Caco-2 (cell line): ENCODE measurements around the gene GRK1. TPM values are rescaled to one million over a fixed set of nuclear protein-coding genes. Genes with fewer than 3 reads are reported as not detected.

Experiments used
- BruUV-seq: library from RNA; stranded (reverse); fragments of 400-500 nt; replicated peaks from 2 replicates; lab custom pipeline; 2021; lab: Mats Ljungman, UMichigan
- CTCF ChIA-PET: fragments of 300-600 bp; sonication (Branson Sonifier 250); formaldehyde crosslinking; loops from one replicate; lab custom pipeline; 2022; ENCODE audit warnings: antibody characterized with exemption; lab: Charles Lee
- POLR2A ChIA-PET: fragments of 300-600 bp; sonication (Branson Sonifier 250); formaldehyde crosslinking; loops from one replicate; lab custom pipeline; 2022; ENCODE audit warnings: antibody characterized with exemption; lab: Charles Lee
- DNase-seq, 2 experiments: peaks; one replicate each; pipeline versions ENCODE4 v3.0.0 to v3.0.0-alpha.2; 2020 to 2022
- H3K27me3 ChIP-seq: replicated peaks from 2 replicates; pipeline ENCODE4 v1.6.0; 2011; ENCODE audit warnings: low read length; ENCODE audit not compliant: control insufficient read depth, insufficient read depth
- H3K36me3 ChIP-seq: 2 replicates; pipeline ENCODE4 v1.5.1; 2011; ENCODE audit warnings: low read length; ENCODE audit not compliant: control insufficient read depth, insufficient read depth
- H3K4me1 ChIP-seq: fragments of 250-450 bp; sonication (Bioruptor Pico); 2 replicates; pipeline ENCODE4 v1.5.1; 2020; ENCODE audit warnings: mild to moderate bottlenecking
- H3K4me3 ChIP-seq: 2 replicates; pipeline ENCODE4 v1.5.1; 2011; ENCODE audit warnings: low read depth, mild to moderate bottlenecking, control low read depth, low read length
- H3K9me3 ChIP-seq: fragments of 250-450 bp; sonication (Bioruptor Pico); 2 replicates; pipeline ENCODE4 v1.5.1; 2020; ENCODE audit warnings: mild to moderate bottlenecking, moderate library complexity
- H3K27ac Mint-ChIP-seq: one replicate; pipeline ENCODE4 v1.8.0; 2022; ENCODE audit warnings: mixed read lengths; ENCODE audit not compliant: unreplicated experiment
- H3K27me3 Mint-ChIP-seq: one replicate; pipeline ENCODE4 v1.8.0; 2022; ENCODE audit warnings: mixed read lengths; ENCODE audit not compliant: insufficient read depth, unreplicated experiment
- H3K36me3 Mint-ChIP-seq: one replicate; pipeline ENCODE4 v1.8.0; 2022; ENCODE audit warnings: mild to moderate bottlenecking, mixed read lengths; ENCODE audit not compliant: insufficient read depth, unreplicated experiment
- H3K4me1 Mint-ChIP-seq: one replicate; pipeline ENCODE4 v1.8.0; 2022; ENCODE audit warnings: low read depth, mixed read lengths; ENCODE audit not compliant: unreplicated experiment
- H3K4me3 Mint-ChIP-seq: one replicate; pipeline ENCODE4 v1.8.0; 2022; ENCODE audit warnings: mild to moderate bottlenecking, moderate library complexity, mixed read lengths; ENCODE audit not compliant: unreplicated experiment
- H3K9me3 Mint-ChIP-seq: one replicate; pipeline ENCODE4 v1.8.0; 2022; ENCODE audit warnings: mixed read lengths; ENCODE audit not compliant: unreplicated experiment
- intact Hi-C: fragments of 100-400 bp; cut with micrococcal nuclease; formaldehyde crosslinking; loops from one replicate; pipeline ENCODE4 v1.10.0; 2022; ENCODE audit not compliant: unreplicated experiment
- total RNA-seq: library from RNA; stranded (reverse); gene quantifications from 2 replicates; pipeline ENCODE4 v1.2.3, GENCODE V29; 2022
- TF ChIP-seq, protein P1 (sequence below), 2 experiments: fragments of 200-600 bp in 1 of 2; IDR thresholded peaks; 1 replicate in 1 of 2; 2 replicates in 1 of 2; pipeline versions ENCODE4 v1.5.1 to v1.8.0; 2011 to 2022; ENCODE audit warnings: antibody characterized with exemption in 1 of 2, control low read depth in 1 of 2, inconsistent platforms in 1 of 2, low read depth in 1 of 2, low read length in 1 of 2, mild to moderate bottlenecking in 1 of 2, moderate library complexity in 1 of 2; ENCODE audit not compliant: insufficient read depth in 1 of 2, severe bottlenecking in 1 of 2, unreplicated experiment in 1 of 2

Gene GRK1
- total RNA-seq, 1 experiment from 2014 or later = not detected

DNA sequence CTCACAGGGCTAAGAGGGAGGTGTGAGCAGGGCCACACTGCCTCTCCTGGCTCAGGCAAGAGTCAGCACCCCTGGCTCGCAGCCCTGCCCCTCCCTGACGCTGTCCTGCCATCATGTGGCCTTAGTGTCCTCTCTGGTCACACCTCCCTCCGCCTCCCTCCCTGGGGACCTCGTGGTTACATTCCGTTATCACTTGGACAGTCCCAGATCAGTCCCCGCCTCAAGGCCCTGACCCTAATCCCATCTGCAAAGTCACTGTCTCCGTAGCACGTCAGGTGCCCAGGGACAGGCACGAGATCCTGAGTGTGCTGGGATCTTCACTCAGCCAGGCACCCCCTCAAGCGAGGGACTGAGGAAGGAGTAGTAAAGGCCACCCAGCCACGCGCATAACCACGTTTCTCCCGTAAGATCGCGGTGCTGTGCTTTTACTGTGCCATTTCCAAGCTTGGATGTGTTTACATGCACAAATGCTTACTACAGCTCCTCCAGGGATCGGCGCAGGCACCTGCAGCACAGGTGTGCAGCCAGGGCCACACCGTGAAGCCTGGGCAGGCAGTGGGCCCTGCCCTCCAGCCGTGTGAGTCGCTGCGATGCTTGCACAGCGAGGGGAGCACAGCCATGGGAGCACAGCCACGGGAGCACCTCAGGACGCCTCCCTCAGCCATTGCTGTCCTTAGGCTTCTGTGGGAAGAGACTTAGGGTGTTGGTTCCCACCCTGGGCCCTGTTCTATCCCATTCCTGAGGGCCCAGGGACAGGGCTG, 81.3 kb downstream of the GRK1 start:
- intact Hi-C loops = no loop called here
- Mint-ChIP-seq H3K9me3 (peaks cover 12% of the 10 kb centered on the region), H3K27me3 (no peaks in the 10 kb centered on the region), H3K4me1 (peaks cover 12% of the 10 kb centered on the region), H3K4me3 (no peak overlapping the region), H3K27ac (no peak overlapping the region), H3K36me3 (peaks cover 6% of the 10 kb centered on the region)
- H3K9me3 ChIP-seq = no peaks in the 10 kb centered on the region; the same call in 1 of the 2 replicates
- ChIA-PET POLR2A (no interaction called here), CTCF (no interaction called here)
- BruUV-seq = no TSS peak
- peaks cover 7% of the 10 kb centered on the region for H3K4me1 ChIP-seq
- no peaks in the 10 kb centered on the region for H3K27me3 ChIP-seq
- H3K36me3 ChIP-seq = no peaks in the 10 kb centered on the region
- no peak overlapping the region for H3K4me3 ChIP-seq
- TF ChIP-seq, protein P1, sequence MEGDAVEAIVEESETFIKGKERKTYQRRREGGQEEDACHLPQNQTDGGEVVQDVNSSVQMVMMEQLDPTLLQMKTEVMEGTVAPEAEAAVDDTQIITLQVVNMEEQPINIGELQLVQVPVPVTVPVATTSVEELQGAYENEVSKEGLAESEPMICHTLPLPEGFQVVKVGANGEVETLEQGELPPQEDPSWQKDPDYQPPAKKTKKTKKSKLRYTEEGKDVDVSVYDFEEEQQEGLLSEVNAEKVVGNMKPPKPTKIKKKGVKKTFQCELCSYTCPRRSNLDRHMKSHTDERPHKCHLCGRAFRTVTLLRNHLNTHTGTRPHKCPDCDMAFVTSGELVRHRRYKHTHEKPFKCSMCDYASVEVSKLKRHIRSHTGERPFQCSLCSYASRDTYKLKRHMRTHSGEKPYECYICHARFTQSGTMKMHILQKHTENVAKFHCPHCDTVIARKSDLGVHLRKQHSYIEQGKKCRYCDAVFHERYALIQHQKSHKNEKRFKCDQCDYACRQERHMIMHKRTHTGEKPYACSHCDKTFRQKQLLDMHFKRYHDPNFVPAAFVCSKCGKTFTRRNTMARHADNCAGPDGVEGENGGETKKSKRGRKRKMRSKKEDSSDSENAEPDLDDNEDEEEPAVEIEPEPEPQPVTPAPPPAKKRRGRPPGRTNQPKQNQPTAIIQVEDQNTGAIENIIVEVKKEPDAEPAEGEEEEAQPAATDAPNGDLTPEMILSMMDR (IDR thresholded peaks at IDR 0.05; ENCODE audit: insufficient read depth in 1 of 2, low read depth in 1 of 2, low read length in 1 of 2, severe bottlenecking in 1 of 2, unreplicated experiment in 1 of 2) = no peak
- no peak for DNase-seq

- POLR2A ChIA-PET = no interaction called here
Measured at GRCh38 chr13:113748862-113749451, 81.9 kb downstream of the GRK1 start.

GRCh38 chr13:113749507-113749906, 82.5 kb downstream of the GRK1 start:
- Histone ChIP-seq H3K27me3 (no peaks in the 10 kb centered on the region), H3K9me3 (no peaks in the 10 kb centered on the region; the same call in 1 of the 2 replicates), H3K4me3 (no peak overlapping the region), H3K4me1 (peaks cover 7% of the 10 kb centered on the region), H3K36me3 (no peaks in the 10 kb centered on the region)
- intact Hi-C loops = no loop called here
- Mint-ChIP-seq H3K4me1 (peaks cover 12% of the 10 kb centered on the region), H3K9me3 (peaks cover 12% of the 10 kb centered on the region), H3K27me3 (no peaks in the 10 kb centered on the region), H3K4me3 (no peak overlapping the region), H3K36me3 (peaks cover 6% of the 10 kb centered on the region), H3K27ac (no peak overlapping the region)
- TF ChIP-seq, protein P1 (IDR thresholded peaks at IDR 0.05; ENCODE audit: insufficient read depth in 1 of 2, low read depth in 1 of 2, low read length in 1 of 2, severe bottlenecking in 1 of 2, unreplicated experiment in 1 of 2) = no peak
- BruUV-seq = no TSS peak
- ChIA-PET POLR2A (no interaction called here), CTCF (no interaction called here)
- DNase-seq = no peak

More at GRCh38 chr13:113748862-113749451, 81.9 kb downstream of the GRK1 start:
- no peak overlapping the region for H3K4me3 ChIP-seq
- H3K36me3 ChIP-seq = no peaks in the 10 kb centered on the region
- peaks cover 7% of the 10 kb centered on the region for H3K4me1 ChIP-seq
- CTCF ChIA-PET = no interaction called here
- Mint-ChIP-seq H3K27me3 (no peaks in the 10 kb centered on the region), H3K4me1 (peaks cover 12% of the 10 kb centered on the region), H3K4me3 (no peak overlapping the region), H3K27ac (no peak overlapping the region), H3K36me3 (peaks cover 6% of the 10 kb centered on the region), H3K9me3 (peaks cover 12% of the 10 kb centered on the region)
- H3K9me3 ChIP-seq = no peaks in the 10 kb centered on the region; the same call in 1 of the 2 replicates
- H3K27me3 ChIP-seq = no peaks in the 10 kb centered on the region
- DNase-seq = no peak
- TF ChIP-seq, protein P1 (IDR thresholded peaks at IDR 0.05; ENCODE audit: insufficient read depth in 1 of 2, low read depth in 1 of 2, low read length in 1 of 2, severe bottlenecking in 1 of 2, unreplicated experiment in 1 of 2) = no peak
- intact Hi-C loops = no loop called here
- BruUV-seq = no TSS peak
